Measurements from ENCODE around the gene TMEM169. TPM values are rescaled to one million over a fixed set of nuclear protein-coding genes. Genes with fewer than 3 reads are reported as not detected.

TMEM169 gene
- total RNA-seq, 2 donors from 2014 or later: 1.1 to 3.8 TPM

DNA sequence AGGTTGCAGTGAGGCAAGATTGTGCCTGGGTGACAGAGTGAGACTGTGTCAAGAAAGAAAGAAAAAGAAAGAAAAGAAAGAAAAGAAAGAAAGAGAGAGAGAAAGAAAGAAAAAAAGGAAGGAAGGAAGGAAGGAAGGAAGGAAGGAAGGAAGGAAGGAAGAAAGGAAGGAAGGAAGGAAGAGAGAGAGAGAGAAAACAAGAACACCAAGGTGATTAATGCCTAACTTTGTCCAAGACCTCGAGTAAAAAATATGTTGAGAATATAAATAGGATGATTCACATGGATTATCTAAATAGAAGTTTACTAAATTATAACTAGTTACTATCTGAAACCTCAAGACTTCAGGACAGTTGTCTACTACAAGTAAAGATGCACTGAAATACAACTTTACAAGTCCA is 7.3 kb upstream of the TMEM169 start:
- no peak overlapping the region for H3K27ac Mint-ChIP-seq
- peaks cover 3% of the 10 kb centered on the region for H3K36me3 Mint-ChIP-seq (ENCODE audit: low read depth)
- no peaks in the 10 kb centered on the region for H3K27me3 Mint-ChIP-seq (ENCODE audit: insufficient read depth)
- no peak overlapping the region for H3K27ac ChIP-seq (ENCODE audit: low read depth, low read length)
- H3K4me3 Mint-ChIP-seq: no peak overlapping the region
- H3K4me1 ChIP-seq (ENCODE audit: control insufficient read depth, insufficient read depth, low read length): no peaks in the 10 kb centered on the region
- DNase-seq: no peak
- no peak overlapping the region for H3K4me3 ChIP-seq (ENCODE audit: low read length)
- peaks cover 10% of the 10 kb centered on the region for H3K4me1 Mint-ChIP-seq
- TF ChIP-seq, protein P1, sequence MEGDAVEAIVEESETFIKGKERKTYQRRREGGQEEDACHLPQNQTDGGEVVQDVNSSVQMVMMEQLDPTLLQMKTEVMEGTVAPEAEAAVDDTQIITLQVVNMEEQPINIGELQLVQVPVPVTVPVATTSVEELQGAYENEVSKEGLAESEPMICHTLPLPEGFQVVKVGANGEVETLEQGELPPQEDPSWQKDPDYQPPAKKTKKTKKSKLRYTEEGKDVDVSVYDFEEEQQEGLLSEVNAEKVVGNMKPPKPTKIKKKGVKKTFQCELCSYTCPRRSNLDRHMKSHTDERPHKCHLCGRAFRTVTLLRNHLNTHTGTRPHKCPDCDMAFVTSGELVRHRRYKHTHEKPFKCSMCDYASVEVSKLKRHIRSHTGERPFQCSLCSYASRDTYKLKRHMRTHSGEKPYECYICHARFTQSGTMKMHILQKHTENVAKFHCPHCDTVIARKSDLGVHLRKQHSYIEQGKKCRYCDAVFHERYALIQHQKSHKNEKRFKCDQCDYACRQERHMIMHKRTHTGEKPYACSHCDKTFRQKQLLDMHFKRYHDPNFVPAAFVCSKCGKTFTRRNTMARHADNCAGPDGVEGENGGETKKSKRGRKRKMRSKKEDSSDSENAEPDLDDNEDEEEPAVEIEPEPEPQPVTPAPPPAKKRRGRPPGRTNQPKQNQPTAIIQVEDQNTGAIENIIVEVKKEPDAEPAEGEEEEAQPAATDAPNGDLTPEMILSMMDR (conservative IDR thresholded peaks at IDR 0.05): no peak
- no peaks in the 10 kb centered on the region for H3K27me3 ChIP-seq (ENCODE audit: control insufficient read depth, insufficient read depth, low read length, poor library complexity, severe bottlenecking)
- H3K9me3 Mint-ChIP-seq: no peaks in the 10 kb centered on the region
- peaks cover 4% of the 10 kb centered on the region for H3K36me3 ChIP-seq (ENCODE audit: control insufficient read depth, insufficient read depth, low read length)
- no CpG with 5 or more reads among the region's 1 CpG for WGBS, 2 experiments (ENCODE audit: insufficient coverage in 1 of 2, insufficient read length in 1 of 2)
- H3K9me3 ChIP-seq (ENCODE audit: control insufficient read depth, low read length): no peaks in the 10 kb centered on the region
- no peak overlapping the region for H3K9ac ChIP-seq (ENCODE audit: extremely low read depth, low read length, poor library complexity, severe bottlenecking)

DNA sequence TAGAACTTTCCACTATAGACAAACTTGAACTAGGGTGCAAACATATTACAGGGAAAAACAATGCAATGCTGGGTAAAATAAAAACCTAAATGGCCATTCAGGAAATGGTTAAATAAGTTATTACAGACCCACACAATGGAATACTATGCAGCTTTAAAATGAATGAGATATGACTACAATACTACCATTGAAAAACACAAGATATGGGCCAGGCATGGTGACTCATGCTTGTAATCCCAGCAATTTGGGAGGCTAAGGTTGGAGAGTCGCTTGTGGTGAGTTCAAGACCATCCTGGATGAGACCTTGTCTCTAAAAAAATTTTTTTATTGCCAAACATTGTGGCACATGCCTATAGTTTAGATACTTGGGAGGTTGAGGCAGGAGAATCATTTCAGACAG is 6.9 kb upstream of the TMEM169 start:
- no peaks in the 10 kb centered on the region for H3K9me3 ChIP-seq (ENCODE audit: control insufficient read depth, low read length)
- H3K4me1 Mint-ChIP-seq: peaks cover 10% of the 10 kb centered on the region
- H3K9me3 Mint-ChIP-seq: no peaks in the 10 kb centered on the region
- TF ChIP-seq, protein P1 (conservative IDR thresholded peaks at IDR 0.05): no peak
- no peaks in the 10 kb centered on the region for H3K27me3 Mint-ChIP-seq (ENCODE audit: insufficient read depth)
- H3K4me3 Mint-ChIP-seq: no peak overlapping the region
- peaks cover 3% of the 10 kb centered on the region for H3K36me3 Mint-ChIP-seq (ENCODE audit: low read depth)
- H3K4me3 ChIP-seq (ENCODE audit: low read length): no peak overlapping the region
- no peaks in the 10 kb centered on the region for H3K4me1 ChIP-seq (ENCODE audit: control insufficient read depth, insufficient read depth, low read length)
- H3K27ac Mint-ChIP-seq: no peak overlapping the region
- DNase-seq: no peak
- H3K36me3 ChIP-seq (ENCODE audit: control insufficient read depth, insufficient read depth, low read length): peaks cover 4% of the 10 kb centered on the region
- WGBS, 2 experiments (ENCODE audit: insufficient coverage in 1 of 2, insufficient read length in 1 of 2): 91 to 100% methylated on average over 1 of the region's 1 CpG
- H3K27me3 ChIP-seq (ENCODE audit: control insufficient read depth, insufficient read depth, low read length, poor library complexity, severe bottlenecking): no peaks in the 10 kb centered on the region
- H3K27ac ChIP-seq (ENCODE audit: low read depth, low read length): no peak overlapping the region
- H3K9ac ChIP-seq (ENCODE audit: extremely low read depth, low read length, poor library complexity, severe bottlenecking): no peak overlapping the region

DNA sequence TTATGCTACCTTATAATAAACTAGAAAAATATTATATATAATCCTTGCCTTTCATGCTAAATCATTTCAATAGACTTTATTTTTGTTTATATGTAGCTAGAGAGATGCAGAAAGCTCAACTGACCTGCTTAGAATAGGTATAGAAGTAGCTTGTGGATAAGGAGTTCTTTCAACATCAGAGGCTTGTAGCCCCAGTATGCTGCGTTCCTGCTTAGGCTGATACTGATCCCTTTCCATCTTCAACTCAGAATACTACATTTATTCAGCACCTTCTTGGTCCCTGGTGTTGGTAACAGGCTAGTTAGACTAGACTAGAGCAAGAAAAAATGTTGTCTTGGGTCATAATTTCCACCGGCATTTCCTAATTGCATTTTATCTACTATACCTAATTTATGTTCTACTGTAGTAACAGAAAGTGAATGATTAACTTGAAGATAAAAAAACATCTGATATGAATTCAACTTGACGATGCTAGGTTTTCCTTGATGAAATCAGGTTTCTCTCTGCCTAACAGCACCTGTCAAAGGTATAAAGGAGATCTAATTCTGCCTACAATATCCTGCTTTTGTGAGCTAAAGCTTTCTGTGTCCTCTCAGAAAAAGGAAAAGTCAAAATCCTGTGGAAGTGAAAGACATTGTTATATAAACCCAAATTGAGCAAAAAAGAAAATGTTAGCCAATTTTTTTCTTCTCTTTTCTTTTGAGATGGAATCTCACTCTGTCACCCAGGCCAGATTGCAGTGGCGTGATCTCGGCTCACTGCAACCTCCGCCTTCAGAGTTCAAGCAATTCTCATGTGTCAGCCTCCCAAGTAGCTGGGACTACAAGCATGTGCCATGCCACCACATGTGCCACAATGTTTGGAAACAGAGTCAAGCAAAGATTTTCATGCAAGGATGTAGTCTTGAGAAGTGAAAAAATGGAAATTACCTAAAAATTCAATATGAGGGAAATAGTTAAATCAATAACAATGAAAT is 5.9 kb upstream of the TMEM169 start:
- TF ChIP-seq, protein P1 (conservative IDR thresholded peaks at IDR 0.05): no peak
- no peak overlapping the region for H3K27ac ChIP-seq (ENCODE audit: low read depth, low read length)
- no peak overlapping the region for H3K27ac Mint-ChIP-seq
- H3K4me3 ChIP-seq (ENCODE audit: low read length): no peak overlapping the region
- H3K27me3 Mint-ChIP-seq (ENCODE audit: insufficient read depth): no peaks in the 10 kb centered on the region
- no peaks in the 10 kb centered on the region for H3K4me1 ChIP-seq (ENCODE audit: control insufficient read depth, insufficient read depth, low read length)
- no peak overlapping the region for H3K9ac ChIP-seq (ENCODE audit: extremely low read depth, low read length, poor library complexity, severe bottlenecking)
- H3K36me3 Mint-ChIP-seq (ENCODE audit: low read depth): peaks cover 3% of the 10 kb centered on the region
- WGBS, 2 experiments (ENCODE audit: insufficient coverage in 1 of 2, insufficient read length in 1 of 2): 86 to 96% methylated on average over 4 to 5 of the region's 6 CpGs
- H3K27me3 ChIP-seq (ENCODE audit: control insufficient read depth, insufficient read depth, low read length, poor library complexity, severe bottlenecking): no peaks in the 10 kb centered on the region
- peaks cover 4% of the 10 kb centered on the region for H3K36me3 ChIP-seq (ENCODE audit: control insufficient read depth, insufficient read depth, low read length)
- no peak for DNase-seq
- no peak overlapping the region for H3K4me3 Mint-ChIP-seq
- H3K9me3 ChIP-seq (ENCODE audit: control insufficient read depth, low read length): no peaks in the 10 kb centered on the region
- no peaks in the 10 kb centered on the region for H3K9me3 Mint-ChIP-seq
- H3K4me1 Mint-ChIP-seq: peaks cover 12% of the 10 kb centered on the region

All from endodermal cell (in vitro differentiated cells).